CD14-positive monocyte (primary cell): Measurements from ENCODE around the gene ACTN4. TPM values are rescaled to one million over a fixed set of nuclear protein-coding genes. Genes with fewer than 3 reads are reported as not detected.

Source experiments
- DNase-seq, 3 donors: peaks; one replicate each; pipeline ENCODE4 v3.0.0-alpha.2; 2011 to 2022
- H2AFZ ChIP-seq: 2 replicates; pipeline ENCODE4 v1.6.0; 2012; ENCODE audit warnings: mild to moderate bottlenecking, low read depth, low read length, inconsistent platforms; ENCODE audit not compliant: insufficient read depth, poor library complexity, severe bottlenecking
- H3K27ac ChIP-seq, 2 donors: 1 replicate in 1 of 2; 2 replicates in 1 of 2; pipeline ENCODE4 v1.5.1; 2012 to 2013; ENCODE audit warnings: low read length in 2 of 2, control low read depth in 1 of 2, inconsistent platforms in 1 of 2, low read depth in 1 of 2, mild to moderate bottlenecking in 1 of 2
- H3K27me3 ChIP-seq, 2 donors: one replicate each; pipeline versions ENCODE4 v1.6.0 to v1.6.1; 2011 to 2013; ENCODE audit warnings: low read length in 2 of 2; ENCODE audit not compliant: control insufficient read depth in 2 of 2, insufficient read depth in 2 of 2
- H3K36me3 ChIP-seq, 2 donors: replicated peaks in 1 of 2; 1 replicate in 1 of 2; 2 replicates in 1 of 2; pipeline versions ENCODE4 v1.5.1 to v1.6.1; 2012 to 2013; ENCODE audit warnings: low read length in 2 of 2, control low read depth in 1 of 2, inconsistent platforms in 1 of 2, mild to moderate bottlenecking in 1 of 2; ENCODE audit not compliant: insufficient read depth in 2 of 2, control insufficient read depth in 1 of 2
- H3K4me1 ChIP-seq, 2 donors: 1 replicate in 1 of 2; 2 replicates in 1 of 2; pipeline versions ENCODE4 v1.5.1 to v1.6.1; 2012 to 2013; ENCODE audit warnings: low read length in 2 of 2, control low read depth in 1 of 2, inconsistent platforms in 1 of 2, mild to moderate bottlenecking in 1 of 2, moderate library complexity in 1 of 2; ENCODE audit not compliant: insufficient read depth in 2 of 2, control insufficient read depth in 1 of 2
- H3K4me2 ChIP-seq: replicated peaks from 2 replicates; pipeline ENCODE3; 2012; ENCODE audit warnings: low read length, moderate library complexity, mild to moderate bottlenecking; ENCODE audit not compliant: poor library complexity, severe bottlenecking; ENCODE audit errors: extremely low read depth
- H3K4me3 ChIP-seq, 3 experiments: fragments of 200-600 bp in 1 of 3; sonication (generic) in 1 of 3; replicated peaks in 1 of 3; 1 replicate in 2 of 3; 2 replicates in 1 of 3; pipeline ENCODE4 v1.5.1; 2011 to 2013; ENCODE audit warnings: low read length in 3 of 3, mild to moderate bottlenecking in 3 of 3, control low read depth in 2 of 3, low read depth in 2 of 3, inconsistent platforms in 1 of 3, moderate library complexity in 1 of 3
- H3K79me2 ChIP-seq: 2 replicates; pipeline ENCODE4 v1.6.0; 2012; ENCODE audit warnings: mild to moderate bottlenecking, control low read depth, inconsistent platforms, low read length, moderate library complexity; ENCODE audit not compliant: insufficient read depth
- H3K9ac ChIP-seq: 2 replicates; pipeline ENCODE4 v1.6.0; 2017; ENCODE audit warnings: low read length, mild to moderate bottlenecking; ENCODE audit not compliant: insufficient read depth, poor library complexity, severe bottlenecking
- H3K9me3 ChIP-seq, 2 donors: replicated peaks in 1 of 2; 1 replicate in 1 of 2; 2 replicates in 1 of 2; pipeline versions ENCODE4 v1.5.1 to v1.6.1; 2012 to 2013; ENCODE audit warnings: low read length in 2 of 2, control low read depth in 1 of 2; ENCODE audit not compliant: control insufficient read depth in 1 of 2, insufficient read depth in 1 of 2
- H4K20me1 ChIP-seq: 2 replicates; pipeline ENCODE4 v1.6.0; 2012; ENCODE audit warnings: mild to moderate bottlenecking, low read length, control low read depth, moderate library complexity; ENCODE audit not compliant: insufficient read depth
- H3K27ac Mint-ChIP-seq, 7 donors: one replicate each; pipeline ENCODE4 v1.8.0; 2020; ENCODE audit warnings: mild to moderate bottlenecking in 7 of 7, mixed read lengths in 7 of 7, moderate library complexity in 6 of 7, inconsistent platforms in 2 of 7
- H3K27me3 Mint-ChIP-seq, 3 donors: one replicate each; pipeline ENCODE4 v1.8.0; 2021 to 2022; ENCODE audit warnings: low read depth in 3 of 3, mild to moderate bottlenecking in 3 of 3, mixed read lengths in 3 of 3, moderate library complexity in 3 of 3, inconsistent platforms in 1 of 3
- H3K36me3 Mint-ChIP-seq, 2 donors: one replicate each; pipeline ENCODE4 v1.8.0; 2020; ENCODE audit warnings: mixed read lengths in 2 of 2, inconsistent platforms in 1 of 2, mild to moderate bottlenecking in 1 of 2
- H3K4me1 Mint-ChIP-seq: one replicate; pipeline ENCODE4 v1.8.0; 2020; ENCODE audit warnings: mild to moderate bottlenecking, mixed read lengths
- H3K4me3 Mint-ChIP-seq, 2 donors: one replicate each; pipeline ENCODE4 v1.8.0; 2020; ENCODE audit warnings: mild to moderate bottlenecking in 2 of 2, mixed read lengths in 2 of 2, moderate library complexity in 1 of 2
- H3K9me3 Mint-ChIP-seq, 7 donors: one replicate each; pipeline ENCODE4 v1.8.0; 2020 to 2022; ENCODE audit warnings: mixed read lengths in 7 of 7, mild to moderate bottlenecking in 6 of 7, moderate library complexity in 6 of 7, inconsistent platforms in 2 of 7
- WGBS: methylation state at CpG from one replicate; pipeline ENCODE4 v1.1.5; 2013; ENCODE audit warnings: missing lambda C conversion rate; ENCODE audit not compliant: insufficient coverage; 5-methylcytosine and 5-hydroxymethylcytosine counted together
- intact Hi-C, 2 donors: fragments of 100-400 bp; cut with micrococcal nuclease; formaldehyde crosslinking; loops; one replicate each; pipeline versions ENCODE4 v1.15.0 to v1.15.1; 2023
- polyA plus RNA-seq, 3 donors: library from polyadenylated mRNA; depleted of rRNA in 1 of 3; unstranded in 2 of 3; stranded (reverse) in 1 of 3; fragments of 300-500 nt in 2 of 3; fragments of >200 nt in 1 of 3; fragmentation: Illumina TruSeq in 2 of 3; gene quantifications; 1 replicate in 2 of 3; 2 replicates in 1 of 3; pipeline ENCODE4 v1.2.3, GENCODE V29; 2012 to 2021
- TF ChIP-seq, protein P1 (sequence below): fragments of 200-600 bp; IDR thresholded peaks from one replicate; pipeline ENCODE4 v1.8.0; 2022; ENCODE audit warnings: antibody characterized with exemption, mild to moderate bottlenecking

Gene ACTN4
- polyA plus RNA-seq, 3 donors: 8.4 to 177 (median 16.0) TPM

DNA sequence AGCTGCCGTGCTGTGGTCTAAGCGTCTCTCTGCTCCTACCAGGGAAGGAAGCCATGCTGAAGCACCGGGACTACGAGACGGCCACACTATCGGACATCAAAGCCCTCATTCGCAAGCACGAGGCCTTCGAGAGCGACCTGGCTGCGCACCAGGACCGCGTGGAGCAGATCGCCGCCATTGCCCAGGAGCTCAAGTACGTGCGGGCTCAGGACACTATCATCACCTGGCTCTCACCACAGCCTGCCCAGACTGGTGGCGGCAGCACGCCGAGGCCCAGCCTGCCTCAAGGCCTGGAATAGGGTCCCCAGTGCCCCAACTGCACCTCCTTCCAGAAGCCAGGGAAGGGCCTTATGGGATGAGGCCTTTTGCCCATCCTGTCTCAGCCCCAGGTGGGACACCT is 74.0 kb downstream of the ACTN4 start:
- H3K4me2 ChIP-seq: no peak overlapping the region
- TF ChIP-seq, protein P1, sequence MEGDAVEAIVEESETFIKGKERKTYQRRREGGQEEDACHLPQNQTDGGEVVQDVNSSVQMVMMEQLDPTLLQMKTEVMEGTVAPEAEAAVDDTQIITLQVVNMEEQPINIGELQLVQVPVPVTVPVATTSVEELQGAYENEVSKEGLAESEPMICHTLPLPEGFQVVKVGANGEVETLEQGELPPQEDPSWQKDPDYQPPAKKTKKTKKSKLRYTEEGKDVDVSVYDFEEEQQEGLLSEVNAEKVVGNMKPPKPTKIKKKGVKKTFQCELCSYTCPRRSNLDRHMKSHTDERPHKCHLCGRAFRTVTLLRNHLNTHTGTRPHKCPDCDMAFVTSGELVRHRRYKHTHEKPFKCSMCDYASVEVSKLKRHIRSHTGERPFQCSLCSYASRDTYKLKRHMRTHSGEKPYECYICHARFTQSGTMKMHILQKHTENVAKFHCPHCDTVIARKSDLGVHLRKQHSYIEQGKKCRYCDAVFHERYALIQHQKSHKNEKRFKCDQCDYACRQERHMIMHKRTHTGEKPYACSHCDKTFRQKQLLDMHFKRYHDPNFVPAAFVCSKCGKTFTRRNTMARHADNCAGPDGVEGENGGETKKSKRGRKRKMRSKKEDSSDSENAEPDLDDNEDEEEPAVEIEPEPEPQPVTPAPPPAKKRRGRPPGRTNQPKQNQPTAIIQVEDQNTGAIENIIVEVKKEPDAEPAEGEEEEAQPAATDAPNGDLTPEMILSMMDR: no peak
- WGBS: 97% methylated on average over 17 of the region's 20 CpGs
- no peaks in the 10 kb centered on the region for H3K79me2 ChIP-seq
- peaks cover 16% of the 10 kb centered on the region for H4K20me1 ChIP-seq
- peaks cover 0 to 1% (median 0%) of the 10 kb centered on the region in 3 donors for H3K27me3 Mint-ChIP-seq
- no peaks in the 10 kb centered on the region for H3K4me1 Mint-ChIP-seq
- no peak overlapping the region for H3K27ac ChIP-seq
- H3K4me3 Mint-ChIP-seq: no peak overlapping the region
- no peaks in the 10 kb centered on the region for H3K4me1 ChIP-seq
- H3K9me3 ChIP-seq: no peaks in the 10 kb centered on the region
- no peak overlapping the region for H2AFZ ChIP-seq
- no peak for DNase-seq
- H3K27ac Mint-ChIP-seq: no peak overlapping the region
- H3K36me3 ChIP-seq: peaks cover 98 to 100% of the 10 kb centered on the region in 2 donors
- H3K9ac ChIP-seq: no peak overlapping the region
- no peaks in the 10 kb centered on the region for H3K27me3 ChIP-seq
- intact Hi-C loops: no loop called here
- H3K9me3 Mint-ChIP-seq: no peaks in the 10 kb centered on the region
- no peak overlapping the region for H3K4me3 ChIP-seq
- peaks cover 87 to 98% of the 10 kb centered on the region in 2 donors for H3K36me3 Mint-ChIP-seq

DNA sequence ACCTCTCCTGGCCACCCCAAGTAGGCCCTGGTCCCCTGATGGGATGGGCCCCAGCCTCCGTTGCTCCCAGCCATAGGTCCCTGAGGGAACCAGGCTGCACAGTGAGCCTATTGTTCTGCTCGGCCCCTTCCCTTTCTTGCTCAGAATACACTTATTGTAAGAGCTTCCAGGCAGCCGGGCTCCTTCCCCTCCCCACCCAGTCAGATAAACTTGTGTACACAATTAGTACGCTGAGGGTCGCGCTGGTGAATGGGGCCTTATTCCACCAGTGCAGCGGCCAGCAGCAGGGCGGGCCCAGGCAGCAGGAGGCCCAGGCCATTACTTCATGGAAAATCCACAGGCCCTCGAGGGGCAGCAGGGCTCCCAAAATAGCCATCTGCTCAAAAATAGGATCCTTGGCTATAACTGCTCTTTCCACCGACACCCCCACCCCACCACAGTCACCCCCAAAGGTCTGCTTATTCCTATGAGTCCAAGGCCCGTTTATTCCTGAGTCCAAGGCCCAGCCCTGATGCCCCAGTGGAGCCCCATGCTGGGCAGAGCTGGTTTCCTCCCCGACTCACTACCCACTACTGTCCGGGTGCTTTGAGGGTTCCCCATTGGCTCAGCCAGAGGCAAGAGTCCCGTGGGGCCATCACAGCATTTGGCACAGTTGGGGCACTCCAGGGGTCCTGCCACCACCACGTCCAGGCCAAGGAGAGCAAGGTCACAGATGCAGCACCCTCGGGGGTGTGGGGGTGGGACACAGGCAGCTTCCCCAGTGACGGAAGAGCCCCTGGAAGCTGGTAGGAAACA is 74.7 kb downstream of the ACTN4 start:
- WGBS: 91% methylated on average over 17 of the region's 17 CpGs
- Histone ChIP-seq H3K79me2 (no peaks in the 10 kb centered on the region), H3K4me1 (no peaks in the 10 kb centered on the region), H3K27ac (no peak overlapping the region), H4K20me1 (peaks cover 16% of the 10 kb centered on the region), H3K9me3 (no peaks in the 10 kb centered on the region), H3K4me3 (no peak overlapping the region), H2AFZ (no peak overlapping the region), H3K36me3 (peaks cover 98 to 100% of the 10 kb centered on the region in 2 donors), H3K4me2 (no peak overlapping the region), H3K27me3 (no peaks in the 10 kb centered on the region), H3K9ac (no peak overlapping the region)
- H3K9me3 Mint-ChIP-seq: peaks cover 0 to 1% (median 0%) of the 10 kb centered on the region in 7 donors
- TF ChIP-seq, protein P1: no peak
- H3K27me3 Mint-ChIP-seq: peaks cover 0 to 1% (median 0%) of the 10 kb centered on the region in 3 donors
- no peak overlapping the region for H3K4me3 Mint-ChIP-seq
- peak overlapping the region in 1 of 7 donors; percentile 60 for H3K27ac Mint-ChIP-seq
- intact Hi-C loops: no loop called here
- DNase-seq: no peak
- peaks cover 87 to 98% of the 10 kb centered on the region in 2 donors for H3K36me3 Mint-ChIP-seq
- no peaks in the 10 kb centered on the region for H3K4me1 Mint-ChIP-seq
